T-cell (primary cell): Measurements from ENCODE around the gene ABCG1. TPM values are rescaled to one million over a fixed set of nuclear protein-coding genes. Genes with fewer than 3 reads are reported as not detected.

Experiments
- ATAC-seq, 4 experiments: fragments of 200-7000 bp in 3 of 4; fragments of 150-1000 bp in 1 of 4; cut with Tn5 transposase; replicated peaks in 1 of 4; 1 replicate in 3 of 4; 2 replicates in 1 of 4; pipeline ENCODE4 v1.10.0; 2021; ENCODE audit warnings: moderate library complexity in 3 of 4, mild to moderate bottlenecking in 2 of 4, moderate number of reproducible peaks in 1 of 4
- CTCF ChIA-PET, 2 donors: fragments of 300-600 bp; sonication (Branson Sonifier 250); formaldehyde crosslinking; loops; one replicate each; lab custom pipeline; 2022; ENCODE audit warnings: antibody characterized with exemption in 2 of 2; lab: Charles Lee
- POLR2A ChIA-PET, 2 donors: fragments of 300-600 bp; sonication (Branson Sonifier 250); formaldehyde crosslinking; loops; one replicate each; lab custom pipeline; 2022; ENCODE audit warnings: antibody characterized with exemption in 2 of 2; lab: Charles Lee
- DNase-seq, 35 experiments: peaks; one replicate each; pipeline versions ENCODE4 v3.0.0 to v3.0.0-alpha.2; 2013 to 2023
- H3K27ac ChIP-seq: one replicate; pipeline ENCODE4 v1.5.1; 2013; ENCODE audit warnings: low read length
- H3K27me3 ChIP-seq, 2 experiments: replicated peaks in 1 of 2; 1 replicate in 1 of 2; 2 replicates in 1 of 2; pipeline versions ENCODE4 v1.6.1 to v1.7.0; 2013; ENCODE audit warnings: low read length in 1 of 2, mixed read lengths in 1 of 2; ENCODE audit not compliant: control insufficient read depth in 2 of 2, insufficient read depth in 2 of 2; ENCODE audit errors: extremely low read depth in 1 of 2
- H3K36me3 ChIP-seq, 2 donors: 1 replicate in 1 of 2; 2 replicates in 1 of 2; pipeline versions ENCODE4 v1.6.1 to v1.7.0; 2013; ENCODE audit warnings: low read length in 1 of 2; ENCODE audit not compliant: control insufficient read depth in 2 of 2, insufficient read depth in 1 of 2; ENCODE audit errors: extremely low read depth in 1 of 2
- H3K4me1 ChIP-seq, 2 experiments: 1 replicate in 1 of 2; 2 replicates in 1 of 2; pipeline versions ENCODE4 v1.6.1 to v1.7.0; 2013; ENCODE audit warnings: low read length in 2 of 2, mixed read lengths in 1 of 2; ENCODE audit not compliant: insufficient read depth in 2 of 2, control insufficient read depth in 1 of 2; ENCODE audit errors: extremely low read depth in 1 of 2
- H3K4me3 ChIP-seq, 2 donors: 1 replicate in 1 of 2; 2 replicates in 1 of 2; pipeline versions ENCODE4 v1.5.1 to v1.7.0; 2013; ENCODE audit warnings: mild to moderate bottlenecking in 2 of 2, low read length in 1 of 2, moderate library complexity in 1 of 2; ENCODE audit not compliant: control insufficient read depth in 1 of 2; ENCODE audit errors: extremely low read depth in 1 of 2
- H3K9me3 ChIP-seq: 2 replicates; pipeline ENCODE4 v1.7.0; 2013
- H3K27ac Mint-ChIP-seq, 2 donors: one replicate each; pipeline ENCODE4 v1.8.0; 2020 to 2021; ENCODE audit warnings: mild to moderate bottlenecking in 2 of 2, mixed read lengths in 2 of 2
- H3K27me3 Mint-ChIP-seq, 2 donors: one replicate each; pipeline ENCODE4 v1.8.0; 2021 to 2022; ENCODE audit warnings: mixed read lengths in 2 of 2
- H3K36me3 Mint-ChIP-seq: one replicate; pipeline ENCODE4 v1.8.0; 2021; ENCODE audit warnings: mixed read lengths
- H3K4me1 Mint-ChIP-seq, 3 donors: one replicate each; pipeline ENCODE4 v1.8.0; 2020 to 2022; ENCODE audit warnings: mixed read lengths in 3 of 3, mild to moderate bottlenecking in 1 of 3
- H3K4me3 Mint-ChIP-seq, 3 donors: one replicate each; pipeline ENCODE4 v1.8.0; 2020 to 2022; ENCODE audit warnings: mild to moderate bottlenecking in 3 of 3, mixed read lengths in 3 of 3, moderate library complexity in 3 of 3
- H3K9me3 Mint-ChIP-seq, 3 donors: one replicate each; pipeline ENCODE4 v1.8.0; 2020 to 2022; ENCODE audit warnings: mixed read lengths in 3 of 3
- WGBS: methylation state at CpG from one replicate; pipeline ENCODE4 v1.1.5; 2013; ENCODE audit warnings: missing lambda C conversion rate; ENCODE audit not compliant: insufficient coverage; 5-methylcytosine and 5-hydroxymethylcytosine counted together
- total RNA-seq, 35 experiments: library from RNA in 6 of 35; stranded (reverse) in 6 of 35; fragments of 120-200 nt in 1 of 35; gene quantifications; one replicate each; pipeline versions ENCODE4 v1.2.1 to v1.2.4 and lab custom pipeline; 2013 to 2026

The ABCG1 gene
- total RNA-seq, 5 donors from 2014 or later (not counting 1 experiment from before 2014, with no cell fraction given): 4.1 to 51.1 (median 6.2) TPM

DNA sequence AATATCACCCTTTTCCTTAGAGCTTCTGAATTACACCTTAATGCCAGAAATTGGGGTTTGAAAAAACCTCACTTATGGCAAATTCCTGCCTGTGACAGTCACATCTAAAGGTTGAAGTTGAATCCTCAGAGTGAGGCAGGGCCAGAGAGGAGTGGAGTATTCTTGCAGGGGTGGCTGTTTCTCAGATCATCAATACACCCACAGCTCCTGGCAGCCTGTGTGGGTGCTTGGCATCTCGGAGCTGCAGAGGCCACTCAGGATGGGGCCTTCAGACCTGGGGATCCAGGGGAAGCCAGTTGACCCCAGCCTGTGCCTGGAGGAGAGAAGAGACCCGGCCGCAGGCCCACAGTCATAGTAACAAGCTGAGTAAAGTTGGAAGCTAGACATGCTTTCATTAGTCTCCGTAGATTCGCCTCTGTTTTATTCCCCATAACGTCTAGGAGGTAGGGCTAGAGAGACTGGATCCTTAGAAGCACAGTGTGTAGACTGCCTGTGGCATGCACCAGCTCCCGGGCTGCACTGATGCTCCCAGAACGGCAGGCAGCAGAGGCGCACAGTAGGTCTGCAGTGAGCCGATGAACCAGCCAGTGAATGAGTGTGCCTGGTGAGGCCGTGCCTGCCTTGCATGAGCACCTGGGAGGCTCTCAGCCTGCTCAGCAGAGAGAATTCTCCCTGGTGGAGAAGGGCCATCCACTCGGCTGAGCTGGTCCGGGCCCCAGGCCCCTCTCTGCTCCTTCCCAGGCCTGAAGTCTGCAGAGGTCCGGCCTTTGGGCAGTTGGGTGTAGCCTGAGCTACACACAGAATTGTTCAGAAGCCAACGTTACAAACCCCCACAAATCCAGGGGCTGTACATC is 53.4 kb downstream of the ABCG1 start:
- ATAC-seq: no peak
- peaks cover 25% of the 10 kb centered on the region for H3K36me3 Mint-ChIP-seq
- H3K4me3 Mint-ChIP-seq: no peak overlapping the region
- no peak overlapping the region for H3K27ac Mint-ChIP-seq
- no peaks in the 10 kb centered on the region for H3K9me3 Mint-ChIP-seq
- CTCF ChIA-PET: no interaction called here
- Histone ChIP-seq H3K36me3 (peaks cover 25 to 50% of the 10 kb centered on the region in 2 donors), H3K27me3 (no peaks in the 10 kb centered on the region), H3K4me3 (no peak overlapping the region), H3K27ac (no peak overlapping the region), H3K9me3 (no peaks in the 10 kb centered on the region), H3K4me1 (peaks cover 20 to 22% of the 10 kb centered on the region in 2 experiments)
- peaks cover 21 to 26% (median 25%) of the 10 kb centered on the region in 3 donors for H3K4me1 Mint-ChIP-seq
- 97% methylated on average over 12 of the region's 15 CpGs for WGBS
- POLR2A ChIA-PET: no interaction called here
- H3K27me3 Mint-ChIP-seq: no peaks in the 10 kb centered on the region
- no peak for DNase-seq

DNA sequence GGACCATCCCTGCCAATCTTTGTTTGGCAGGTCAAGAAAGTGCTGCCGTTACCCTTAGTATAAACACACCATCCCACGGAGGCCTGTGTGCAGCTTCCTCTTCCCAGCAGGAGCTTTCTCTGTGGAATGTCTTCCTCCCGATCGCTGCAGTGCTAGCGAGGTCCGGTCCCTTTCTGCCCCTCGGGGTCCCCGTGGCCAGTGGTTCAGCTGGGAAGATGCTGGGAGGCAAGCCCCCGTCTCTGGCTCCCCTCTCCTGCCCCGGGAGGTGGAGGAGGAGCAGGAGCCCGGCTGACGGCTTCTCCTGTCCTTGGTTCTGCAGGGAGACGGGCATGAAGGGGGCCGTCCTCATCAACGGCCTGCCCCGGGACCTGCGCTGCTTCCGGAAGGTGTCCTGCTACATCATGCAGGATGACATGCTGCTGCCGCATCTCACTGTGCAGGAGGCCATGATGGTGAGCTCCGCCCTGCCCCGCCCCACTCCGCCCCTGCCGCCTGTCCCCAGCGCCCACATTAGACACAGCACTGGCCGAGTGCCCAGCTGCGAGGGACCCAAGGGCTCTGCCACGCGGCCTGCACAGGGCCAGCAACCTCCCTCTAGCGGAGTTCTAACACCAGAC is 54.2 kb downstream of the ABCG1 start:
- no peaks in the 10 kb centered on the region for H3K27me3 ChIP-seq
- WGBS: 96% methylated on average over 23 of the region's 29 CpGs
- H3K9me3 Mint-ChIP-seq: no peaks in the 10 kb centered on the region
- DNase-seq: no peak
- CTCF ChIA-PET: no interaction called here
- H3K36me3 Mint-ChIP-seq: peaks cover 31% of the 10 kb centered on the region
- no peaks in the 10 kb centered on the region for H3K9me3 ChIP-seq
- no peak overlapping the region for H3K4me3 Mint-ChIP-seq
- no peak overlapping the region for H3K4me3 ChIP-seq
- H3K27me3 Mint-ChIP-seq: no peaks in the 10 kb centered on the region
- H3K36me3 ChIP-seq: peaks cover 26 to 57% of the 10 kb centered on the region in 2 donors
- H3K4me1 Mint-ChIP-seq: peaks cover 13 to 19% (median 17%) of the 10 kb centered on the region in 3 donors
- H3K4me1 ChIP-seq: peaks cover 13 to 14% of the 10 kb centered on the region in 2 experiments
- POLR2A ChIA-PET: no interaction called here
- no peak overlapping the region for H3K27ac Mint-ChIP-seq
- no peak for ATAC-seq
- H3K27ac ChIP-seq: no peak overlapping the region

DNA sequence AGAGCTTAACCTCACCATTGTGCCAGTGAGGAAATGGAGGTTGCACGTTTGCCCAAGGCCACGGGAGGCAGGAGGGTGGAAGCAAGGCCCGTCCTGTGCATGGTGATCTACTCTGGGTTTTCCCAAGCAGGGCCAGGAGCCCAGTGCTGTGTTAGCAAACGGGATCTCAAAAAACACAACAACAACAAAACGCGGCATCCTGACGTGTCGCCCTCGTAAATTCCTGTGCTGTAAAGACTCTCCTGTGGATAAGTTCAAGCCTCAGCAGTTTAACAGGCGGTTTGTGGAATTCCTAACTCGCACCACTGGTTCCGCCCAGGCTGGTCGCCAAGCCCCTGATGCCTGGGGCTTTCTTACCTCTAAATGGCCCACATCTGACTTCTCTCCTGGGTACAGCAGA is 57.1 kb downstream of the ABCG1 start:
- Mint-ChIP-seq H3K4me1 (no peaks in the 10 kb centered on the region), H3K9me3 (no peaks in the 10 kb centered on the region), H3K4me3 (no peak overlapping the region), H3K27me3 (no peaks in the 10 kb centered on the region), H3K36me3 (peaks cover 38% of the 10 kb centered on the region), H3K27ac (no peak overlapping the region)
- Histone ChIP-seq H3K9me3 (no peaks in the 10 kb centered on the region), H3K4me1 (no peaks in the 10 kb centered on the region), H3K36me3 (peaks cover 31 to 83% of the 10 kb centered on the region in 2 donors), H3K4me3 (no peak overlapping the region), H3K27me3 (no peaks in the 10 kb centered on the region), H3K27ac (no peak overlapping the region)
- DNase-seq (no peak), ATAC-seq (no peak)
- 99% methylated on average over 10 of the region's 13 CpGs for WGBS
- ChIA-PET CTCF (no interaction called here), POLR2A (interaction anchor here in 1 of 2 donors (0.6 kb wide), 2 partner anchors 62 to 176 kb away, joined by 3 read pairs; no protein-coding TSS in a partner anchor)

DNA sequence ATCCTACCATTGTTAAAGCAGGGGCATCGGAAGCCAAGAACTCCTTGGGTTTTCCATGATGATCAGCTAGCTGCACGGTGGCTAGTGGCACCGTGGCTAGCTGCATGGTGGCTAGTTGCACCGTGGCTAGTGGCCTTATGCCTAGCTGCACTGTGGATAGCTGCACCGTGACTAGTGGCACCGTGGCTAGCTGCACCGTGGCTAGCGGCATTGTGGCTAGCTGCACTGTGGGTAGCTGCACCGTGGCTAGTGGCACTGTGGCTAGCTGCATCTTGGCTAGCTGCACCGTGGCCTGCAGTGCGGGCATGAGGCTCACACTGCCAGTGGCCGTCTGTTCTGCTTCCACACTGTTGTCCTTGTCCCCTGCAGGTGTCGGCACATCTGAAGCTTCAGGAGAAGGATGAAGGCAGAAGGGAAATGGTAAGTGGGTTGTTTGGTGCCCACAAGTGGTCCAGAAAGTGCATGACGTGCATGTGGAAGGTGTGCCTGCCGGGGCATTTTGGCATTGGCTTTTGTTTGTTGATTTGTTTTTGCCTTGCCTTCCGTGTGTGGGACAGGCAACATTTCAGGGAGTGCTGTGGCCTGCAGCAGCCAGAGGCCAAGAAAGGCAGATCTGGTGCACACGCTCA is 57.7 kb downstream of the ABCG1 start:
- ATAC-seq (no peak), DNase-seq (no peak)
- H3K9me3 Mint-ChIP-seq: no peaks in the 10 kb centered on the region
- ChIA-PET POLR2A (no interaction called here), CTCF (interaction anchor here in 1 of 2 donors (1.0 kb wide), 1 partner anchor 18 kb away, joined by 3 read pairs; no protein-coding TSS in a partner anchor)
- no peak overlapping the region for H3K4me3 Mint-ChIP-seq
- no peaks in the 10 kb centered on the region for H3K27me3 ChIP-seq
- H3K36me3 Mint-ChIP-seq: peaks cover 37% of the 10 kb centered on the region
- no peaks in the 10 kb centered on the region for H3K9me3 ChIP-seq
- H3K4me3 ChIP-seq: no peak overlapping the region
- WGBS: 89% methylated on average over 16 of the region's 17 CpGs
- H3K27ac Mint-ChIP-seq: no peak overlapping the region
- no peaks in the 10 kb centered on the region for H3K4me1 Mint-ChIP-seq
- H3K4me1 ChIP-seq: no peaks in the 10 kb centered on the region
- peaks cover 31 to 87% of the 10 kb centered on the region in 2 donors for H3K36me3 ChIP-seq
- H3K27me3 Mint-ChIP-seq: no peaks in the 10 kb centered on the region
- no peak overlapping the region for H3K27ac ChIP-seq

DNA sequence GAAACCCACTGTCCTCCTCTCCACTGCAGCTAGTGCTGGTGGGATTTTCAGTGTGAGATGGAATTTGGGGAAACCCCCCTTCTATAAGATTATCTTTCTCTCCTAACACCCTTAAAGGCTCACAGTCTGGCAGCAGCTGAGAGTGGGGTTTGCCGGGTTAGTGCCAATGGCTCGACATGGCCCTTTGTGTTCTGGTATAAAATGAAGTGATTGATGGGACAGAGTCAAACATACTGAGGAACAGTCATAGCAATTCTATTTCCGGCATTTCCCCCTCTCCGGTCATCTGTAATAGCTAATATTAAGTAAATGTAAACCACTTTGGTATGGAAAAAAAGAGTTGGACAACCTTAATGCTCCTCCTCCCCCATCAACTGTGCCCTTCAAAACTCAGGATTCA is 58.7 kb downstream of the ABCG1 start:
- no peak overlapping the region for H3K4me3 Mint-ChIP-seq
- no peaks in the 10 kb centered on the region for H3K4me1 Mint-ChIP-seq
- ATAC-seq: no peak
- Histone ChIP-seq H3K9me3 (no peaks in the 10 kb centered on the region), H3K4me3 (no peak overlapping the region), H3K36me3 (peaks cover 37 to 89% of the 10 kb centered on the region in 2 donors), H3K27ac (no peak overlapping the region), H3K4me1 (no peaks in the 10 kb centered on the region), H3K27me3 (no peaks in the 10 kb centered on the region)
- H3K36me3 Mint-ChIP-seq: peaks cover 40% of the 10 kb centered on the region
- no peak for DNase-seq
- POLR2A ChIA-PET: no interaction called here
- no peak overlapping the region for H3K27ac Mint-ChIP-seq
- no peaks in the 10 kb centered on the region for H3K9me3 Mint-ChIP-seq
- 93% methylated on average over 2 of the region's 4 CpGs for WGBS
- no peaks in the 10 kb centered on the region for H3K27me3 Mint-ChIP-seq
- CTCF ChIA-PET: interaction anchor here in 1 of 2 donors (1.0 kb wide), 1 partner anchor 19 kb away, joined by 3 read pairs; no protein-coding TSS in a partner anchor

DNA sequence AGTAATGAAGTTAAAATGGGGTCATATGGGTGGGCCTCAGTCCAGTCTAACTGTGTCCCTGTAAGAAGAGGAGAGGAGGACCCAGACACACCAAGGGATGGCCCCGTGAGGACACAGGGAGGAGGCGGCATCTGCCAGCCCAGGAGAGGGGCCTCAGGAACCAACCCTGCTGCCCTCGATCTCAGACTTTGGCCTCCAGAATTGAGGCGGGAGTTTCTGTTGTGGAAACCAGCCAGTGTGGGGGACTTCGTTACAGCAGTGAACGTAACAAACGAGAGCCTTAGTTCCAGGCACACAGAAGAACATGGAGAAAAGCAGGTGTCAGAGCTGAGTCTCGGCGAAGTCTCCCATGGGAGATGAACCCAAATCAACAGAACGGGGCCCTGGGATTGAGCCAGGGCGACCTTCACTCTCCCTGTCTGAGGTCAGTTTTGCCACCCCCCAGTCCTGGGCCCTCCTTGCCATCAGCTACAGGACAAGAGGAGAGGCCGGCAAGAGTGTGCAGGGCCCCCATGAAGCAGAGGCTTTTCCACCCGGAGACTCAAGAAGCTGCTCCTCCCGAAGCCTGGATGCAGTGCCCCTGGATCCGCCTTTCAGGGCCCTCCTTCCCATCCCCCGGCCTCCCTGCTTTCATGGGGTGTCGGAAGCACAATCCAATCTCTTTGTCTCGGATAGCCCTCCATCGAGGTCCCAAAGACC is 59.7 kb downstream of the ABCG1 start:
- ChIA-PET POLR2A (interaction anchor here in 1 of 2 donors (0.5 kb wide), 1 partner anchor 280 kb away, joined by 3 read pairs; no protein-coding TSS in a partner anchor), CTCF (no interaction called here)
- Histone ChIP-seq H3K27ac (no peak overlapping the region), H3K4me3 (no peak overlapping the region), H3K36me3 (peaks cover 31 to 86% of the 10 kb centered on the region in 2 donors), H3K27me3 (no peaks in the 10 kb centered on the region), H3K9me3 (no peaks in the 10 kb centered on the region), H3K4me1 (no peaks in the 10 kb centered on the region)
- Mint-ChIP-seq H3K27me3 (no peaks in the 10 kb centered on the region), H3K4me3 (no peak overlapping the region), H3K4me1 (no peaks in the 10 kb centered on the region), H3K9me3 (no peaks in the 10 kb centered on the region), H3K27ac (no peak overlapping the region), H3K36me3 (peaks cover 47% of the 10 kb centered on the region)
- ATAC-seq (no peak), DNase-seq (no peak)
- WGBS: 87% methylated on average over 17 of the region's 19 CpGs
